DOHH2 (cell line): ENCODE measurements around the gene ITPRIPL2.

ENCODE experiments used
- H3F3A ChIP-seq: fragments of 200-600 bp; sonication (generic), shearing (Covaris generic); 2 replicates; pipeline ENCODE4 v1.6.0; 2016; ENCODE audit warnings: antibody characterized with exemption, mild to moderate bottlenecking; ENCODE audit not compliant: control insufficient read depth, insufficient read depth
- H3K27ac ChIP-seq: fragments of 200-600 bp; sonication (generic); 2 replicates; pipeline ENCODE4 v1.5.1; 2014; ENCODE audit warnings: low read depth, mild to moderate bottlenecking, low read length, moderate library complexity
- H3K27me3 ChIP-seq: fragments of 200-600 bp; sonication (generic); 2 replicates; pipeline ENCODE4 v1.6.1; 2014; ENCODE audit warnings: mild to moderate bottlenecking, low read length, mixed read lengths; ENCODE audit not compliant: control insufficient read depth
- H3K36me3 ChIP-seq: fragments of 200-600 bp; sonication (generic); 2 replicates; pipeline ENCODE4 v1.6.1; 2014; ENCODE audit warnings: mild to moderate bottlenecking, low read length, moderate library complexity, mixed read lengths; ENCODE audit not compliant: control insufficient read depth
- H3K4me1 ChIP-seq: fragments of 200-600 bp; sonication (generic); 2 replicates; pipeline ENCODE4 v1.6.1; 2014; ENCODE audit warnings: mild to moderate bottlenecking, low read length, mixed read lengths; ENCODE audit not compliant: control insufficient read depth
- H3K4me2 ChIP-seq: fragments of 200-600 bp; sonication (generic); 2 replicates; pipeline ENCODE4 v1.6.0; 2014; ENCODE audit warnings: mild to moderate bottlenecking, low read length, moderate library complexity
- H3K4me3 ChIP-seq: fragments of 200-600 bp; sonication (generic); 2 replicates; pipeline ENCODE4 v1.5.1; 2014; ENCODE audit warnings: mild to moderate bottlenecking, low read length, mixed read lengths
- H3K79me2 ChIP-seq: fragments of 200-600 bp; sonication (generic); 2 replicates; pipeline ENCODE4 v1.6.1; 2014; ENCODE audit warnings: mild to moderate bottlenecking, low read length, mixed read lengths; ENCODE audit not compliant: control insufficient read depth
- H3K9me2 ChIP-seq: fragments of 200-600 bp; sonication (generic); replicated peaks from 2 replicates; pipeline ENCODE4 v1.6.1; 2014; ENCODE audit warnings: mild to moderate bottlenecking, low read length, mixed read lengths; ENCODE audit not compliant: control insufficient read depth
- H3K9me3 ChIP-seq: fragments of 200-600 bp; sonication (generic); 2 replicates; pipeline ENCODE4 v1.6.1; 2014; ENCODE audit warnings: antibody characterized with exemption, low read length, mixed read lengths; ENCODE audit not compliant: control insufficient read depth, insufficient read depth
- H4K20me1 ChIP-seq: fragments of 200-600 bp; sonication (generic); 2 replicates; pipeline ENCODE4 v1.6.0; 2014; ENCODE audit warnings: low read depth, mild to moderate bottlenecking, antibody characterized with exemption, low read length, moderate library complexity; ENCODE audit not compliant: control insufficient read depth, insufficient read depth
- EZH2phosphoT487 ChIP-seq: fragments of 200-600 bp; sonication (generic); IDR thresholded peaks from 2 replicates; pipeline ENCODE4 v1.6.1; 2017; ENCODE audit warnings: borderline replicate concordance, mild to moderate bottlenecking, antibody characterized with exemption, low read length, moderate library complexity, mixed read lengths
- TF ChIP-seq, protein P1 (sequence below): fragments of 200-600 bp; sonication (generic); IDR thresholded peaks from one replicate; pipeline ENCODE4 v1.5.1; 2014; ENCODE audit warnings: antibody characterized with exemption, mild to moderate bottlenecking, low read depth, low read length; ENCODE audit not compliant: poor library complexity, severe bottlenecking

The ITPRIPL2 gene

DNA sequence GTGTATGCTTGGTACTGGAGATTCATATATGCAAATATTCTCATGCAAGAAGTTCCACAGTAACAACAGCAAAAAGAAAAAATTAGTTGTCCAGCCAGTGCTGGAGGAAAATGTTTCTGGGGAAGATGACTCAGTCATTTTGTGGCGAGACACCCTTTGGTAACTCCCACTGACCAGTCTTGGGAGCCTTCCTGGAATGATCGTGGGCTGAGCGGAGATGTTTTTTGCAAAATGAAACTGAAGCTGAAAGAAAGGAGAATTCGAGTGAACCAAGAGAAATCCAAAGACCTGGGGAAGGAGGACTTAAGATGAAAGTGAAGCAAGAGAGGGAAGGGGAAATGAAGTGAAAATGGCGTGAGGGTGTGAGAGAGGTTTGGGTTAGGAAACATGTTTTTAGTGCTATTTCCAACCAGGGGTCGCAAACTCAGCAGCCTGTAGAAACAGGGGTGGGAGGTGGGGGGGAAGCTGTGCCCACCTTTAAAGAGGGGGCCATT lies 5.2 kb downstream of the ITPRIPL2 start:
- H3K79me2 ChIP-seq: no peaks in the 10 kb centered on the region
- peaks cover 15% of the 10 kb centered on the region for H3K27me3 ChIP-seq
- H3K9me2 ChIP-seq: no peaks in the 10 kb centered on the region
- H3K4me2 ChIP-seq: peak overlapping the region; percentile 71
- H4K20me1 ChIP-seq: no peaks in the 10 kb centered on the region
- H3K27ac ChIP-seq: peak overlapping the region; percentile 37; the same call in 1 of the 2 replicates
- H3K36me3 ChIP-seq: no peaks in the 10 kb centered on the region
- H3F3A ChIP-seq: peaks cover 22% of the 10 kb centered on the region
- peak overlapping the region; percentile 51 for H3K4me3 ChIP-seq
- H3K9me3 ChIP-seq: no peaks in the 10 kb centered on the region
- H3K4me1 ChIP-seq: peaks cover 47% of the 10 kb centered on the region
- TF ChIP-seq, protein P1, sequence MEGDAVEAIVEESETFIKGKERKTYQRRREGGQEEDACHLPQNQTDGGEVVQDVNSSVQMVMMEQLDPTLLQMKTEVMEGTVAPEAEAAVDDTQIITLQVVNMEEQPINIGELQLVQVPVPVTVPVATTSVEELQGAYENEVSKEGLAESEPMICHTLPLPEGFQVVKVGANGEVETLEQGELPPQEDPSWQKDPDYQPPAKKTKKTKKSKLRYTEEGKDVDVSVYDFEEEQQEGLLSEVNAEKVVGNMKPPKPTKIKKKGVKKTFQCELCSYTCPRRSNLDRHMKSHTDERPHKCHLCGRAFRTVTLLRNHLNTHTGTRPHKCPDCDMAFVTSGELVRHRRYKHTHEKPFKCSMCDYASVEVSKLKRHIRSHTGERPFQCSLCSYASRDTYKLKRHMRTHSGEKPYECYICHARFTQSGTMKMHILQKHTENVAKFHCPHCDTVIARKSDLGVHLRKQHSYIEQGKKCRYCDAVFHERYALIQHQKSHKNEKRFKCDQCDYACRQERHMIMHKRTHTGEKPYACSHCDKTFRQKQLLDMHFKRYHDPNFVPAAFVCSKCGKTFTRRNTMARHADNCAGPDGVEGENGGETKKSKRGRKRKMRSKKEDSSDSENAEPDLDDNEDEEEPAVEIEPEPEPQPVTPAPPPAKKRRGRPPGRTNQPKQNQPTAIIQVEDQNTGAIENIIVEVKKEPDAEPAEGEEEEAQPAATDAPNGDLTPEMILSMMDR: no peak
- TF ChIP-seq EZH2phosphoT487: no peak

DNA sequence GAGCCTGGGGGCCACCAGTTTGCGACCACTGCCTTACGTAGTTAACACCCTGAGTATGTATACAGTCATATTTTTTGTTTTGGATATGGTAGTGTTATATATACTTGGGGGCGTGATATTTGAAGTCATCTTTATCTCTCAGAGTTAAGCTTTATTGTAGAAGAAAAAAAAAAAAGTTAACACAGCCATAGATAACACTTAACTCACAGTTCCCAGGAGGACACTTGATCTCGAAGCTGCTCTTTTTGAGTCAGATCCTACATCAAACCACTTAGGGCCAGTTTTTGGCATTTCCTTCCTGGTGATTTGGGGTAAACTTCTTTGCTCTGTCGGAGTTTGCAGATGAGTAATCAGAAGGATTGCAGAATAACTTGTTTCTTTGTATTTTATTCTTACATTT lies 5.8 kb downstream of the ITPRIPL2 start:
- H3K27ac ChIP-seq: no peak overlapping the region
- H3K4me1 ChIP-seq: peaks cover 46% of the 10 kb centered on the region
- no peaks in the 10 kb centered on the region for H3K36me3 ChIP-seq
- peak overlapping the region; percentile 51 for H3K4me3 ChIP-seq
- H3F3A ChIP-seq: peaks cover 22% of the 10 kb centered on the region
- H3K9me3 ChIP-seq: no peaks in the 10 kb centered on the region
- peaks cover 13% of the 10 kb centered on the region for H3K27me3 ChIP-seq
- no peaks in the 10 kb centered on the region for H3K9me2 ChIP-seq
- TF ChIP-seq, protein P1: no peak
- no peak for TF ChIP-seq EZH2phosphoT487
- no peaks in the 10 kb centered on the region for H3K79me2 ChIP-seq
- no peaks in the 10 kb centered on the region for H4K20me1 ChIP-seq
- peak overlapping the region; percentile 71 for H3K4me2 ChIP-seq

DNA sequence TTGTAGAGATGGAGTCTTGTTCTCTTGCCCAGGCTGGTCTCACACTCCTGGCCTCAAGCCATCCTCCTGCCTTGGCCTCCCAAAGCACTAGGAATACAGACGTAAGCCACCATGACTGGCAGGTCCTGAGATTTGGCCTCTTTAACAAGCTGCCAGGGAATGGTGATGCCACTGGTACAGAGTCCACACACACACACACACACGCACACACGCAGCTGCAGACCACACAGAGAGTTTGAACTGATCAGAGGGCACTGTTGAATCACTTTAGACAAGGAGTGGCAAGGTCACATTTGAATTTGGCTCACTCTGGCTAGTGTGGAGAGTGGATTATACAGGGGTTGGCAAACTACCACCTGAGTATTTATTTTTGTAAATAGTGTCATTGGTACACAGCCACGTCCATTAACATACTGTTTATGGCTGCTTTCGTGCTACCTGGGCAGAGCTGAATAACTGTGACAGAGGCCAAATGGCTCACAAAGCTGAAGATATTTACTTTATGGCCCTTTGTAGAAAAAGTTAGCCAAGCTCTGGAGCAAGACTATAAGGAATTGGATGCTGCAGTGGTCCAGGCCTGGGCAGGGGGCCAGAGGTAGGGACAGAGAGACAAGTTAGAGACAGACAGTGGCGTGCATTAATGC lies 9.9 kb downstream of the ITPRIPL2 start:
- no peaks in the 10 kb centered on the region for H3K27me3 ChIP-seq
- H4K20me1 ChIP-seq: no peaks in the 10 kb centered on the region
- H3K9me3 ChIP-seq: no peaks in the 10 kb centered on the region
- no peak overlapping the region for H3K27ac ChIP-seq
- no peaks in the 10 kb centered on the region for H3K79me2 ChIP-seq
- H3K4me3 ChIP-seq: no peak overlapping the region
- no peaks in the 10 kb centered on the region for H3K9me2 ChIP-seq
- H3K4me1 ChIP-seq: peaks cover 14% of the 10 kb centered on the region
- peaks cover 2% of the 10 kb centered on the region; the same call in 1 of the 2 replicates for H3F3A ChIP-seq
- TF ChIP-seq EZH2phosphoT487: no peak
- TF ChIP-seq, protein P1: no peak
- no peak overlapping the region for H3K4me2 ChIP-seq
- no peaks in the 10 kb centered on the region for H3K36me3 ChIP-seq
